Progenitor cell of endocrine pancreas (in vitro differentiated cells): ENCODE measurements around the gene BMP6. TPM values are rescaled to one million over a fixed set of nuclear protein-coding genes. Genes with fewer than 3 reads are reported as not detected.

Experiments
- DNase-seq: peaks from one replicate; pipeline ENCODE4 v3.0.0; 2021; ENCODE audit warnings: low spot score; ENCODE audit not compliant: unreplicated experiment
- H3K27ac Mint-ChIP-seq: 2 replicates; pipeline ENCODE4 v1.8.0; 2021; ENCODE audit warnings: mild to moderate bottlenecking, moderate library complexity, mixed read lengths
- H3K27me3 Mint-ChIP-seq: 2 replicates; pipeline ENCODE4 v1.8.0; 2021; ENCODE audit warnings: mixed read lengths
- H3K36me3 Mint-ChIP-seq: 2 replicates; pipeline ENCODE4 v1.8.0; 2022; ENCODE audit warnings: mixed read lengths; ENCODE audit not compliant: insufficient read depth
- H3K4me1 Mint-ChIP-seq: 2 replicates; pipeline ENCODE4 v1.8.0; 2021; ENCODE audit warnings: low read depth, mixed read lengths
- H3K4me3 Mint-ChIP-seq: 2 replicates; pipeline ENCODE4 v1.8.0; 2021; ENCODE audit warnings: low read depth, mild to moderate bottlenecking, moderate library complexity, mixed read lengths
- H3K9me3 Mint-ChIP-seq: 2 replicates; pipeline ENCODE4 v1.8.0; 2021; ENCODE audit warnings: low read depth, mixed read lengths
- CTCF ChIP-seq: fragments of 200-600 bp; sonication (generic); IDR thresholded peaks from one replicate; pipeline ENCODE4 v1.5.0; 2021; ENCODE audit warnings: antibody characterized with exemption, mild to moderate bottlenecking; ENCODE audit not compliant: unreplicated experiment
- total RNA-seq: library from RNA; stranded (reverse); gene quantifications from 2 replicates; pipeline ENCODE4 v1.2.1, GENCODE V29; 2021

Gene BMP6
- total RNA-seq, 1 donor from 2014 or later, result 3.4 TPM

- Mint-ChIP-seq H3K36me3 (no peaks in the 10 kb centered on the region), H3K9me3 (no peaks in the 10 kb centered on the region), H3K27ac (no peak overlapping the region), H3K4me3 (no peak overlapping the region), H3K27me3 (peaks cover 27% of the 10 kb centered on the region), H3K4me1 (peaks cover 2% of the 10 kb centered on the region)
- TF ChIP-seq CTCF, result no peak
- DNase-seq, result no peak
Measured at GRCh38 chr6:7747016-7747415, 21.1 kb downstream of the BMP6 start.

- Mint-ChIP-seq H3K9me3 (no peaks in the 10 kb centered on the region), H3K4me1 (no peaks in the 10 kb centered on the region), H3K27ac (no peak overlapping the region), H3K4me3 (no peak overlapping the region), H3K27me3 (peaks cover 23% of the 10 kb centered on the region), H3K36me3 (no peaks in the 10 kb centered on the region)
- no peak for DNase-seq
- no peak for TF ChIP-seq CTCF
Measured at GRCh38 chr6:7747433-7747832, 21.5 kb downstream of the BMP6 start.

GRCh38 chr6:7747901-7748504 is 22.1 kb downstream of the BMP6 start:
- H3K9me3 Mint-ChIP-seq, result no peaks in the 10 kb centered on the region
- no peak overlapping the region for H3K27ac Mint-ChIP-seq
- H3K36me3 Mint-ChIP-seq, result no peaks in the 10 kb centered on the region
- no peaks in the 10 kb centered on the region for H3K4me1 Mint-ChIP-seq
- peaks cover 18% of the 10 kb centered on the region for H3K27me3 Mint-ChIP-seq
- H3K4me3 Mint-ChIP-seq, result no peak overlapping the region
- TF ChIP-seq CTCF, result no peak
- no peak for DNase-seq

- Mint-ChIP-seq H3K27ac (no peak overlapping the region), H3K27me3 (peaks cover 10% of the 10 kb centered on the region), H3K4me1 (no peaks in the 10 kb centered on the region), H3K4me3 (no peak overlapping the region), H3K9me3 (no peaks in the 10 kb centered on the region), H3K36me3 (no peaks in the 10 kb centered on the region)
- no peak for DNase-seq
- TF ChIP-seq CTCF, result no peak
Measured at GRCh38 chr6:7749478-7749877, 23.6 kb downstream of the BMP6 start.

- H3K36me3 Mint-ChIP-seq, result no peaks in the 10 kb centered on the region
- H3K27me3 Mint-ChIP-seq, result peaks cover 10% of the 10 kb centered on the region
- H3K4me3 Mint-ChIP-seq, result no peak overlapping the region
- no peaks in the 10 kb centered on the region for H3K9me3 Mint-ChIP-seq
- DNase-seq, result no peak
- no peak for TF ChIP-seq CTCF
- H3K27ac Mint-ChIP-seq, result no peak overlapping the region
- H3K4me1 Mint-ChIP-seq, result no peaks in the 10 kb centered on the region
Measured at GRCh38 chr6:7750197-7750596, 24.3 kb downstream of the BMP6 start.
